GF-D8 (cell line): ENCODE measurements around the gene BRIP1.
"Not testable (repeated sequence)": the region's sequence is repeated elsewhere in the genome, so short reads cannot be mapped to it uniquely, and the experiment has no call there.

Experiments used
- DNase-seq: peaks from one replicate; lab custom pipeline; 2025; lab: John Stamatoyannopoulos, UW

BRIP1 gene

DNA sequence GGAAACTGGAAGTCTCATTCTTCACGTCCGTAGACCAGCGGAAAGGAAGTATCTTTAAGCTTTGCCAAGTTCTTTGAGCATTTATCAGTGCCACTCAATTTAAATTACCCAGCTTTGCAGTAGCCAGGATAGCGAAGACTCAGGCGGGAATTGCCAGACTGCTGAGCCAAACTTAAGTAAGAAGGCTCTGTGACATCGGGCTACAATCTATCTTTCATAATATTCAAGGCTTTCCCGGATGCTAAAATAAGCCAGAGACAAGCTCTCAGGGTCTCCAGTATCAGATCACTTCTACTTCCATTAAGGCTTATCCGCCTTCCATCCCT lies 436 bp upstream of the BRIP1 start:
- DNase-seq: no peak

DNA sequence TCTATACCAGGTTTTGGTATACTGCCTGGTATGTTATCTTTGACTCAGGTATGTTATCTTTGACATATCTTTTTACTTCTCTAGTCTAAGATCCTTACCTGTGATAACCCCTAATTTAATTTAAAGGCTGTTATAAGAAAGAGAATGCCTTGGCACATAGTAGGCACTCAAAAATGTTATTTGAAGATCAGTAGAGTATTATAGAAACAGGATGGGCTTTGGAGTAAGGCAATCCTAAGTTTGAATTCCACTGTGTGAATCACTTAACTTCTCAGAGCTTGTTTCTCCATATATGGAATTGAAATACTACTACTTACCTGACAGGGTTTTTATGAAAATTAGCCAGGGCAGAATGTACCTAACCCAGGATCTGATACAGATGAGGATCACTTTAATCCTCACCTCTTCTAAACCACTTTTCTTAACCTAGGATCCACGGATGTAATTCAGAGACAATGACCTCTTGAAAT lies 1.2 kb downstream of the BRIP1 start:
- DNase-seq: no peak

DNA sequence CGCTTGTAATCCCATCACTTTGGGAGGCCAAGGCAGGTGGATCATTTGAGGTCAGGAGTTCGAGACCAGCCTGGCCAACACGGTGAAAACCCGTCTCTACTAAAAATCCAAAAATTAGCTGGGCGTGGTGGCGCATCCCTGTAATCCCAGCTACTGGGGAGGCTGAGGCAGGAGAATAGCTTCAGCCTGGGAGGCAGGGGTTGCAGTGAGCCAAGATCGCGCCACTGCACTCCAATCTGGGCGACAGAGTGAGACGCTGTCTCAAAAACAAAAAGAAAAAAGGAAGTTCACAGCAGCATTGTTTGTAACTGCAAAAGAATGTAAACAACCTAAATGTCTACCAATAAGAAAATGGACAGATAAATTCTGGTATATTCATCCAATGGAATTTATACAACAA lies 2.9 kb downstream of the BRIP1 start:
- DNase-seq: not testable (repeated sequence)

DNA sequence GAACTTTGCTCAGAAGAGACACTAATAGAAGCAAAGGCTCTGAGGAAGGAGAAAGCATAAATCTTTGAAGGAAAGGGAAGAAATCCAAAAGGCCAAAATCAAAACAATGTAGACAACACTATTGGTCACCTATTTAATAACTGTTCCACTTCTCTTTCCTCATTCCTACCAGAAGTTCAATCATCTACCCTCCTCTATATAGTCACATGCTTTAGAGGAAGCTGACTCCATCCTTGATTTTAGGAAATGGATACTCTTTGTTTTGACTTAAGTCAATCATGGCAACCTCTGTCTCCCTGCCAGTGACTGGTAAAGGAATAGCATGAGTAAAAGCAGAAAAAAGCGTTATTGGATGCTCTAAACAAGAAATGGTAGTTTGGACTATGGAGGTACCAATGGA lies 7.3 kb downstream of the BRIP1 start:
- no peak for DNase-seq

DNA sequence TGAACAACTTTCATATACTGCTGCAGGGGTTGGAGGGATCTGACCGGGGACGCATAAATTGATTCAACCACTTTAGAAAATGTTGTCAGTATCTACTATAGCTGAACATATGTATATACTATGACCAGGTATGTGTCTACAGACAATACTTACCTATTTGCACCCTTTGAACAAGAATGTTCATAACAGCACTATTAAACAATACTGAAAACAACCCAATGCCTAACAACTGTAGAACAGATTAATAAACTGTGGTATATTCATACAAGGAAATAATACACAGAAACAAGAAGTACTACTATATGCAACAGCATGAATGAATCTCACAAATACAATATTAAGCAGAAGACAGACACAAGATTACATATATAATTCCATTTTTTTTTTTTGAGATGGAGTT lies 10.5 kb downstream of the BRIP1 start:
- DNase-seq: no peak

DNA sequence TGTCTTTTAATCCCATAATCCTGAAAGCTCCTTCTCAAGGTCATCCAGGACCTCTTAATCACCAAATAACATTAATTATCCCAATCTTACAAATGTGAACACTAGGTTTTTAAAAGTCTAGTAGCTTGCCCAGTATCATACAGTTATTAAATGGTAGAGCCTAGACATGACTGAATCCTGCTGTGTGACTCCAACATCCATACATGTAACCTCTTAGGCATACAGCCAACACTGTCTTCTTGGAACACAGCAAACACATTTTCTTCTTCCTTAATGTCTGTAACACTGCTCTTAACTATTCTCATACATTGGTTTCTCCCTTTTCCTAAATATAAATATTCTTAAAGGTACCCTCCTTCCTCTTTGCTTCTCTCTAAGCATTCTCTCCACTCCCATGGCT lies 13.7 kb downstream of the BRIP1 start:
- no peak for DNase-seq

DNA sequence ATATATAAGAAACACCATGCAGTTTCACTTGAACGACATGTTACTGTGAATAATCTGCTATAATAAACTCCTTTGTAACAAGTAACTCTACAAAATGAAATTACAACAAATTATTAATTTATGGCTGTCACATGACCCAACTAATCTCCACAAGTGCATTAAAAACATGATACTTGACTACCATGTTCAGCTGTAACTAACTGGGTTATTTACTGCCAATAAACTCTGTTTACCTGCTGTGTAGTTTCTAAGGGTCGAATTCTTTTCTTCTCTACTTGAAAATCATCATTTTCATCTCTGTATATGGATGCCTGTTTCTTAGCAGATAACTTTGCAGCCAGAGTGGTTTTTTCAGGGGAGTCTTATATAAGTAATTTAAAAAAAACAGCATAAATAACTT lies 14.4 kb downstream of the BRIP1 start:
- no peak for DNase-seq

DNA sequence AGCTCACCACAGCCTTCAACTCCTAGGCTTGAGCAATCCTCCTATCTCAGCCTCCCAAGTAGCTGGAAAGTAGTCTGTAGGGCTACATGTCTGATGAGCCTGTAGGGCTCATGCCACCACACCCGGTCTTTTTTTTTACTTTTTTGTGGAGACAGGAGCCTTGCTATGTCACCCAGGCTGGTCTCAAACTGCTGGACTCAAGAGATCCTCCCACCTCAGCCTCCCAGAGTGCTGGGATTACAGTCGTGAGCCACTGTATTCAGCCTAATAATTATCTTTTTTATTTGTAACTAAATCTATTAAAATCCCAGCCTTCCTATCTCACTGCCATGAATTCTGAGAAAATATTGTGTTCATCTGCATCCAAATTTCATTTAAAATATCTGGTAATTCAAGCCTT lies 15.1 kb downstream of the BRIP1 start:
- no peak for DNase-seq

DNA sequence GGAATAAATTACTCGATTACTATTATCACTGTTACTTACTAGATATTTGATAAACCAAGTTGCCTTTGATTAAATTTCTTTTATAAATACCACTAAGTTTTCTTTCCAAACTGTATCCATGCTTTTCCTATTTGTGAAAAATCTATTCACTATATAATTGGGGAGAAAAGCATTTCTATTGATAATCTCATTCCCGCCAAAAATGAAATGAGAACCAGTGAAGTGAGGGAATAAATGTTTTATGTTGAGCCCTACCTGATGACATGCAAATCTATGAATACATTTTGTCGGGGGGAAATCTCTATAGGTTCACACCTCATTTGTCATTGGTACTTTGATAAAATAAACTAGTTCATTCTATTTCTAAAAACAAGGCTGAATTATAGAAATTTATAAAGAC lies 15.7 kb downstream of the BRIP1 start:
- DNase-seq: no peak

DNA sequence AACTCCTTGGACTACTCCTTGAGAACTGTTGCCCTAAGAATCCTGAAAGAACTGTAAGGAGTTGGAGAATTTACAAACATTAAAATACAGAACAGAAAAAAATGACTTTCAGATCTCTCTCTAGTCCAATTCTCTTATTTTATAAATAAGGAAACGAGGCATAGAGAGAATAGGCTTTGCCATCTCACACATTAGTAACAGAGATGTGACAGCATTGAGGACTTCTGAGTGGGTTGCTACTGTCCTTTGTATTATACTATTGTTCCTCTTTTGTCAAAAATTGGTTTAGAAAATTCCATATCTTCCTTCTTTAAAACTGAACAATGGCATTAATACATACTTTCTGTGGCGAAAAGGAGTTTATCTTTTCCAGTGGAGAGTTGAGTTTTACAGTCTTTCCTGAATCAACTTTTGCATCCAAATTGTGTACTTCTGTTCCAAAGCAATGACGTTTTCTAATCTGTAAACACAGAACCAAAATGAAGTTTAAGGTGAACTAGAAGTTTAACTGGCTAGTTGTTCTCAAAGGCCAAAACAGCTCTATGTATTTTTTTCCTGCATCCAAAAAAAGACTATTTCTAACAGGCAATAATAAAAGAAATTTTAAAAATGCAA lies 16.5 kb downstream of the BRIP1 start:
- DNase-seq: no peak

DNA sequence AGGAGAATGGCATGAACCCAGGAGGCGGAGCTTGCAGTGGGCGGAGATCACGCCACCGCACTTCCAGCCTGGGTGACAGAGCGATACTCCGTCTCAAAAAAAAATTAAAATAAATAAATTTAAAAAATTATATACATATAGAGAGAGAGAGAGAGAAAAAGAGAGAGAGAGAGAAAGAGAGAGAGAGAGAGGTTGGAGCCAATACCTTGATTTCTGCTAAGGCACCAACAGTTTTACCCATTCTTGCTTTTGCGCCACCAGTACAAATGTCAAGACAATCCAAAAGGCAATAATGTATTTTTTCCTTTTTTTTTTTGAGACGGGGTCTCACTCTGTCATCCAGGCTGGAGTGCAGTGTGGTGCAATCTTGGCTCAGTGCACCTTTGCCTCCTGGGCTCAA lies 17.2 kb downstream of the BRIP1 start:
- DNase-seq: no peak

DNA sequence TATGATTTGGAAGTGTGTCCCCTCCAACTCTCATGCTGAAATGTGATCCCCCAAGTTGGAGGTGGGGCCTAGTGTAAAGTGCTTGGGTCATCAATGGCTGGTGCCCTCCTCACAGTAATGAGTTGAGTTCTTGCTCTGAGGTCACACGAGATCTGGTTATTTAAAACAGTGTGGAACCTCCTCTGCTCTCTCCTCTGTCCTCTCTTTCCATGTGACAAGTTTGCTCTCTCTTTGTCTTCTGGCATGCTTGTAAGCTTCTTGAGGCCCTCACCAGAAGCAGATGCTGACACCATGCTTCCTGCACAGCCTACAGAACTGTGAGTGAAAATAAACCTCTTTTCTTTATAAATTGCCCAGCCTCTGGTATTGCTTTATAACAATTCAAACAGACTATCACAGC lies 19.9 kb downstream of the BRIP1 start:
- no peak for DNase-seq

DNA sequence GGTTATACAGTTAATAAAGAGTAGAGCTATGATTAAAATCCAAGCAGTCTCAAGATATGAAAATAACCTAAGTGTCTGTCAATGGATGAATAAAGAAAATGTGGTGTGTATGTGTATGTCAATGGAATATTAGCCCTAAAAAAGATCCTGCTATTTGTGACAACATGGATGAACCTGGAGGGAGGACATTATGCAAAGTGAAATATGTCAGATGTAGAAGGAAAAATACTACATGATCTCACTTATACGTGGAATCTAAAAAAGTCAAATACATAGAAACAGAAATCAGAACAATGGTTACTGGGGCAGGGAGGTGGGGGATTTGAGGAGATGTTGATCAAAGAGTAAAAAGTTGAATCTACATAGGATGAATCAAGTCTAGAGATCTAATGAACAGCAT lies 20.4 kb downstream of the BRIP1 start:
- DNase-seq: no peak

DNA sequence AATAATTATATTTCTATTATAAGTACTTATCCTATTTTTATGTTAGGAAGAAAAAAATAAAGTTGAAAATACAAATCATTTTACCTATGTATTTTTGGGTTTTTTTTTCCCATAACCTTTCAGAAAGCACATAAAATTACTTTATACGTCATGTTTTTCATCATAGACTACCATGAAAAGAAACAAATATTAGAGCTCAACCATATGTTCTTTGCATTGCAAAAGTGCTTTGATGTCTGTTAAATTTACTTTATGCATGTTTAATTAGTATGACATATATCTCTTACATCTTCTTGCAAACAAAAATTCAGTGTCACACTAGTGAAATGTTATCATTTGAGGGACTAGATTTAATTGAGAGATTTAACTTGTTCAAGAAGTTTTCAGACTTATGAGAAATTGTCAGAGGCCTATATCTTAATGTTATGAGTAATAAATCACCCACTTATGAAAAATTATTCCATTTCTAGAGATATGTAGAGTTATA lies 24.0 kb downstream of the BRIP1 start:
- no peak for DNase-seq

DNA sequence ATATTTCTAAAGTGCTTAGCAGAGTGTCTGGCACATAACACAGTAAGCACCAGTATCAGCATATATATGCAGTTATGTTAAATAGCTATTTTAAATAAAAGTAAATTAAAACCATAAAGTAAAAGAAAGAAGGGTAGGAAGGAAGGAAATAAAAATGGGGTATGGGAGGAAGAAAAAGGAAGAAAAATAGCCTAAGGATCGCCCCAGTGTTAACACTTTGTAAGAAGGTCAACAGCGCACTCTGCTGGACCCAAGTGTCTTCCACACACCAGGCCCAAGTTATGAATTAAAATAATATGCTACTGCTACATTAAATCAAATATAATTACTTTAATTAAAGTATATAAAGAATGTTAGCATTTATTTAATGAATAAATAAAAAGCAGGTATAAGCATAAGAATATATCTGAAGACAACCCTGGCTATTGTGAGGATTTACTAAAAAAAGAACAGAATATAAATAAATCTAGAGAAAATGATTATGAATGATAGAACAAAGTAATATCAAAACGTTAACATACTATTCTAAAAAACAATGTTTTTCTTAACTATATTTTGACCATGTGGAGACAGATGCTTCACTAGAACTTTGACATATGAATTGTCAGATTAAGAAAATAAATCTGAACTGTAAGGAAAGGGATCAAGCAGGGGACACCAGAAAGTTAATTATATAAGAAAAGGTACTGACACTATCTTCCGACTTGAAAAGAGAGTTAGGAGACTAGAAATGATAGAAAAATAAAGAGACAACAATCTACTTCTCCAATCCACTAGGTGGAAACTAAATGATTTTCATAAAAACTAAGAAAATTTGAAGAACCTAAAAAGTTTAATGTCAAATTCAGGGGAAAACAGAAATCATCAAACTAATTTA lies 25.9 kb downstream of the BRIP1 start:
- peak; percentile 31 for DNase-seq

DNA sequence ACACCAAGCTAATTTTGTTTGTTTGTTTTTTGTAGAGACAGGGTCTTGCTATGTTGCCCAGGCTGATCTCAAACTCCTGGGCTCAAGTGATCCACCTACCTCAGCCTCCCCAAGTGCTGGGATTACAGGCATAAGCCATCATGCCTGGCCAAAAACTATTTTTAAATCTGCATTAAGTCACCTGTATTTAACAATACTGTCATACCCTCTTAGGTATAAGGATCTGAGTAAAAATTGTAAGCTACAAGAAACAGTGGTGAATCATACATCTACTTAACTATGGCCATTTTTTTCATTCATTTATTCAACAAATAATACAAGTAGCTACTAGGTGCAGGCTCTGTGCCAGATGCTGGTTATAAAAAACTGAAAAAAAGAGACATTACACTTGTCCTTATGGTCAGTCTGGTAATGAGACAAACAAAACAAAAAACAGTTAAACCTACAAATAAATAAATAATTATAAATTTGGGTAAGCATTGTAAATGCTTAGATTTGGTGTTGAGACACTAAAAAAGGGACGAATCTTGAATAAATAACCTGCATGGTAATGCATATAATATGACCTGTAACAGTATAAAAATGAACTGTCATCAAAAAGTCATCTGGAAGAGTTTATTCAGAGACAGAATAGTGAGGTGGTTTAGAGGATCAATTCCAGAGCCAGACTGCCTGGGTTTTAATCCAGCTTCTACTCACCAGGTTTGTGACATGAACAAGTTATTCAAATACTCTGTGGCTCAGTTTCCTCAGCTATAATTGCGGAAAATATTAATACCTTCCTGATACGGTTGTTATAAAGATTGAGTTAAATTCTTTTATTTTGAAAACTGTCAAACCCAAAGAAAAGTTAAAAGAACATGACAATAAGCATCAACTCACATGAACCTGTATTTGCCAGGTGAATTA lies 26.8 kb downstream of the BRIP1 start:
- DNase-seq: no peak

DNA sequence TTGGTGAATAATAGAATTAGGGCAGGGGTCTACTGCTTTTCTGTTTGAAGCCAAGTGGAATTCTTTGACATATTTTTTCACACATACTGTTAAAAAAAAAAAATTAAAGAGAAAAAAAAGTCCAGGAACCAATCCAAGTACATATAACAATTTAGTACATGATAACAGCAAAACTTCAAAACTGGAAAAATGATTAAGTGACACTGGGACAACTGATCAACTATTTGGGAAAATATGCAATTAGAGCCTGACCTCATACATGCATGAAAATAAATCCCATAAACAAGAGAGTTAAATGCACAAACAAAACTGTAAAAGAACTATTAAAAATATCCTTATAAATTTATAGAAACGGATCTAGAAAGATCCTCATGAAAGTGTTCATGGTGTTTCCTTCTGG lies 27.7 kb downstream of the BRIP1 start:
- no peak for DNase-seq

DNA sequence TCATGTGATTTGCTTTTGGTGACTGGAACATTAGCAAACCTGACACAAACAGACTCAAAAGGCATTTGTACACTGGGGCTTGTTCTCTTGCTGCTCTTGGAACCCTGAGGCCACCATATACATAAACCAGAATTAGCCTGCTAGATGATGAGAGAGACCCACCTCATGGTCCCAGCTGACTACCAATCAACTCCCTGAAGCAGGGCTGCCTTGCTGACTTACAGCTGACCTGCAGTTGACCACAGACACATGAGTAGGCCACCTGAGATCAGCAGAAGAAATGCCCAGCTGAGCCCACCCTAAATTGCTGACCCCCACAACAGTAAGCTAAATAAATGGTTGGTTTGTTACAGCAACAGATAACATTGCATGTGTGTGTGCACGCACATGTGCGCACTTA lies 28.7 kb downstream of the BRIP1 start:
- no peak for DNase-seq

DNA sequence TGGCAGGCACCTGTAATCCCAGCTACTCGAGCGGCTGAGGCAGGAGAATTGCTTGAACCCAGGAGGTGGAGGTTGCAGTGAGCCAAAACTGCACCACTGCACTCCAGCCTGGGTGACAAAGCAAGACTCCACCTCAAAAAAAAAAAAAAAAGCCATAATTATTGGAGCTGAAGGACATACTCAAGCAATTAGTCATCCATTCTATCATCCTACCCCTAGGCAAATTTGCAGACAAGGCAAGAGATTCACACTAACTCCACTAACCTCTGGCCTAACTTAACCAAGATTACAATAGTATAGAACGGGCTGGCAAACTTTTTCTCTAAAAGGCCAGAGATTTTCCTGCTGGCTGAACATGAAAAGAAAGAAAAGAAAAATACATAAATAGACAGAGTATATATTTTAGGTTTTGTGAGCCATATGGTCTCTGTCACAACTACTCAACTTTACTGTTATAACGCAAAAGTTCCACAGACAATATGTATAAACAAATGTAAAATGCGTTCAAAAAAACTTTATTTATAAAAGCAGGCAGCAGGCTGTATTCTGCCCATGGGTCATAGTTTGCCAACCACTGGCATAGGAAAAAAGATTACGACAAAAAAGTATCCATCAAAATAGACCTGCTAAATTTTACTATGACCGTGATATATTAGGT lies 29.7 kb downstream of the BRIP1 start:
- no peak for DNase-seq

DNA sequence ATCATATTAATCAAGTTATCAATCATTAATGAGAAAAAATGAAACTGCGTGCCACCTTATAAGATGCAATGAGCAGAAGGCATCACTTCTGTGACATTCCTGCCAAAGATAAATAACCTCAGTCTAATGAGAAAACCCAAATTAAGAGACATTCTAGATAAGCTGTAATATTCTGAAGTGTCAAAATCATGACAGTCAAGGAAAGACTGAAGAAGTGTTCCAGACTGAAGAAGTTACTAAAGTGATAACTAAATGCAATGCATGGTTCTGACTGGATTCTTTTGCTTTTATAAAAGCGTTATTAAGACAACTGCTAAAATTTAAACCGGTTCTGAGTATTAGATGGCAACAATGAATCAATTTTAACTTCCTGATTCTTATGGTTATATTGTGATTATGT lies 30.9 kb downstream of the BRIP1 start:
- no peak for DNase-seq

DNA sequence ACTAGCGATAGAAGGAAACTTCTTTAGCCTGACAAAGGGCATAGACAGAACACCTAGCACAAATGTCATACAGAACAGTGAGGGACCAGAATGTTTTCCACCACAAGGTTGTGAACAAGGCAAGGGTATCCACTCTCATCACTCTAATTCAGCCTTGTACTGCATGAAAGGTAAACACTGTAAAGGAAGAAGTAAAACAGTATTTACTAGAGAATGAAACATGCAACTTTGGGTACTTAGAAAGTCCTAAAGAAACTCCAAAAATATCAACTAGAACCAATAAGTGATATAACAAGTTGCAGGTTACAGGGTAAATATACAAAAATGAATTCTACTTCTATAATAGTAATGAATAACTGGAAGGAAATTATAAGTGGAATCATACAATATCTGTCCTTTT lies 32.2 kb downstream of the BRIP1 start:
- DNase-seq: no peak

DNA sequence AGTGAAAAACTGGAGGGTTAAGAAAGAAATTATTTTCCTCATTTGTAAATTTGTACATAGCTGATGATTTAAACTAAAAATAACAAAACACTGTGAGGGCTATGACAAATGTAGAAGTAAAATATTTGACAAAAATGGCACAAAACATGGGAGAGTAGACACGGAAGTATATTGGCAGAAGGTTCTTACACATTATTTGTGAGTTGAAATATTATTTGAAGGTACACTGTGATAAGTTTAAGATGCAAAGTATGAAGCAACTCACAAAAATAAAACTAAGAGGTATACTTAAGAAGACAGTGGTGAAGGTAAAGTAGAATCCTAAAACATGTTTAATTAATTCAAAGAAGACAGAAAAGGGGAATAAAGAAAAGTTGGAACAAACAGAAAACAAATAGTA lies 34.6 kb downstream of the BRIP1 start:
- DNase-seq: no peak
